Tibial artery (tissue), 4 donors: ENCODE measurements around the gene HORMAD2.

ENCODE experiments used
- DNase-seq, 2 donors: peaks; one replicate each; pipeline ENCODE4 v3.0.0-alpha.2; 2019
- H3K27ac ChIP-seq, 2 donors: fragments of 200-600 bp; sonication (generic) in 1 of 2; 1 replicate in 1 of 2; 2 replicates in 1 of 2; pipeline ENCODE4 v1.5.1; 2018 to 2019; ENCODE audit warnings: mild to moderate bottlenecking in 1 of 2
- H3K27me3 ChIP-seq, 2 donors: fragments of 200-600 bp; sonication (generic) in 1 of 2; one replicate each; pipeline versions ENCODE4 v1.5.1 to v1.6.0; 2016 to 2019
- H3K36me3 ChIP-seq, 3 donors: fragments of 200-600 bp; sonication (generic) in 2 of 3; one replicate each; pipeline ENCODE4 v1.5.1; 2016 to 2019; ENCODE audit warnings: mild to moderate bottlenecking in 2 of 3
- H3K4me1 ChIP-seq, 4 donors: fragments of 200-600 bp; sonication (generic) in 2 of 4; 1 replicate in 3 of 4; 2 replicates in 1 of 4; pipeline ENCODE4 v1.5.1; 2016 to 2019
- H3K4me3 ChIP-seq, 2 donors: fragments of 200-600 bp; sonication (generic) in 1 of 2; 1 replicate in 1 of 2; 2 replicates in 1 of 2; pipeline ENCODE4 v1.5.1; 2018 to 2019; ENCODE audit warnings: mild to moderate bottlenecking in 2 of 2
- H3K9me3 ChIP-seq, 3 donors: fragments of 200-600 bp; sonication (generic) in 1 of 3; one replicate each; pipeline ENCODE4 v1.5.1; 2016 to 2019
- CTCF ChIP-seq, 2 experiments: fragments of 200-600 bp in 1 of 2; fragments of 450-650 bp in 1 of 2; IDR thresholded peaks; one replicate each; pipeline ENCODE4 v1.5.1; 2017 to 2019; ENCODE audit warnings: antibody characterized with exemption in 2 of 2, mild to moderate bottlenecking in 1 of 2, moderate library complexity in 1 of 2
- intact Hi-C: fragments of 100-400 bp; cut with DNase I; formaldehyde crosslinking; loops from one replicate; pipeline ENCODE4 v1.15.0; 2023; ENCODE audit warnings: low total_unique reads

HORMAD2 gene

GRCh38 chr22:30036656-30037055, 43.6 kb upstream of the HORMAD2 start:
- Histone ChIP-seq H3K9me3 (no peaks in the 10 kb centered on the region), H3K27me3 (no peaks in the 10 kb centered on the region), H3K4me3 (no peak overlapping the region), H3K27ac (no peak overlapping the region), H3K4me1 (peaks cover 0 to 3% (median 0%) of the 10 kb centered on the region in 4 donors), H3K36me3 (no peaks in the 10 kb centered on the region)
- intact Hi-C loops: no loop called here
- no peak for DNase-seq
- no peak for TF ChIP-seq CTCF (IDR thresholded peaks at IDR 0.05)

- no peaks in the 10 kb centered on the region for H3K27me3 ChIP-seq
- no peaks in the 10 kb centered on the region for H3K36me3 ChIP-seq
- DNase-seq: no peak
- H3K4me1 ChIP-seq: peaks cover 0 to 3% (median 0%) of the 10 kb centered on the region in 4 donors
- no peak overlapping the region for H3K4me3 ChIP-seq
- no peak for TF ChIP-seq CTCF (IDR thresholded peaks at IDR 0.05)
- H3K9me3 ChIP-seq: no peaks in the 10 kb centered on the region
- no peak overlapping the region for H3K27ac ChIP-seq
- intact Hi-C loops: no loop called here
Measured at GRCh38 chr22:30038219-30038618, 42.0 kb upstream of the HORMAD2 start.

GRCh38 chr22:30040499-30041260, 39.6 kb upstream of the HORMAD2 start:
- no peak for TF ChIP-seq CTCF (IDR thresholded peaks at IDR 0.05)
- no peak for DNase-seq
- Histone ChIP-seq H3K27me3 (no peaks in the 10 kb centered on the region), H3K27ac (no peak overlapping the region), H3K4me1 (peaks cover 0 to 14% (median 0%) of the 10 kb centered on the region in 4 donors), H3K9me3 (no peaks in the 10 kb centered on the region), H3K4me3 (no peak overlapping the region), H3K36me3 (no peaks in the 10 kb centered on the region)
- intact Hi-C loops: no loop called here

GRCh38 chr22:30041475-30041874, 38.8 kb upstream of the HORMAD2 start:
- Histone ChIP-seq H3K4me1 (peaks cover 0 to 14% (median 0%) of the 10 kb centered on the region in 4 donors), H3K27me3 (no peaks in the 10 kb centered on the region), H3K9me3 (no peaks in the 10 kb centered on the region), H3K36me3 (no peaks in the 10 kb centered on the region), H3K4me3 (no peak overlapping the region), H3K27ac (no peak overlapping the region)
- TF ChIP-seq CTCF (IDR thresholded peaks at IDR 0.05): no peak
- intact Hi-C loops: no loop called here
- no peak for DNase-seq

- TF ChIP-seq CTCF (IDR thresholded peaks at IDR 0.05): no peak
- Histone ChIP-seq H3K9me3 (no peaks in the 10 kb centered on the region), H3K27ac (no peak overlapping the region), H3K4me3 (no peak overlapping the region), H3K4me1 (peaks cover 0 to 14% (median 0%) of the 10 kb centered on the region in 4 donors), H3K27me3 (no peaks in the 10 kb centered on the region), H3K36me3 (no peaks in the 10 kb centered on the region)
- no peak for DNase-seq
- intact Hi-C loops: no loop called here
Measured at GRCh38 chr22:30041881-30042280, 38.4 kb upstream of the HORMAD2 start.
